GM18873 (cell line): ENCODE data around the gene TMED8.
A peak's percentile ranks its signal among the peaks of the same experiment; 100 is the strongest.
"Not testable (repeated sequence)": the region's sequence is repeated elsewhere in the genome, so short reads cannot be mapped to it uniquely, and the experiment has no call there.

ENCODE experiments used
- ATAC-seq: cut with Tn5 transposase; IDR thresholded peaks from one replicate; pipeline ENCODE4 v1.9.1; 2021; ENCODE audit warnings: mild to moderate bottlenecking, moderate library complexity, moderate number of reproducible peaks; ENCODE audit not compliant: unreplicated experiment, low FRiP score

The TMED8 gene

GRCh38 chr14:77324289-77324688 lies 52.6 kb downstream of the TMED8 start:
- ATAC-seq, result no peak

GRCh38 chr14:77323571-77323970 lies 53.3 kb downstream of the TMED8 start:
- no peak for ATAC-seq

GRCh38 chr14:77322951-77323350 lies 53.9 kb downstream of the TMED8 start:
- ATAC-seq, result no peak

DNA sequence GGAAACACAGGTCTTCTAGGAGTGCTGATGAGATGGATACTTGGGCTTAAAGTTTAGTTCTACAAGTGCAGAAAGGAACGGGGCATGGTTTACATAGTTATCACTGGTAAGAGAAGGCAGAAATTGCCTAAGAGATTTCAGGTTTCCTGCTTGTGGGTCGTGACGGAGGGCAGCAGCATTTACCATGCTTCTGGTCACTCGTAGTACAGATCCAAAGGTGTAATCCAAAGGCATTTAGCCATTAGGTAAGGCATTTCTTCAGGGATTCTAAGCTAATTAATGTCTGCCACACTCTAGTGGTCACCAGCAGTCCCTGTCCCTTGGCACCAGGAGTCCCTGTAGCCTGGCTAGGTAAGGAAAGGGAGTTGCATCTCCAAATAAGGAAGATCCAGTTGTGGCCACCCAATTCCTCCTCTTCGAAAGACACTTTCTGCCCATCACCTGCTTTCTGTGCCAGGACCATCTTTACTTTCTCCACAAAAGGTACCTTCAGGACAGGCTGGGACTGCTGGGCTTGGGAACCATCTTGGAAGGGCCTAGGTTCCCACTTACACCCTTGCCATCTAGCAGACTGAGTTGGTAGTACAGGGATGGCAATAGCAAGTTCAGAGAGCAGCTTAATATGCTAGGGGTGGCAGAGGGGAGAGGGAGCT lies 54.5 kb downstream of the TMED8 start:
- no peak for ATAC-seq

GRCh38 chr14:77320238-77320935 lies 56.5 kb downstream of the TMED8 start, which contains the start of gene POMT2:
Gene POMT2, minus strand, starts transcription at chr14:77320883. Its CDS starts 202 bp downstream, at chr14:77320681.
- ATAC-seq, result peak; percentile 50

- ATAC-seq, result no peak
Observed at GRCh38 chr14:77319422-77319821, 57.5 kb downstream of the TMED8 start.

- not testable (repeated sequence) for ATAC-seq
Observed at GRCh38 chr14:77318756-77319155, 58.1 kb downstream of the TMED8 start.

- no peak for ATAC-seq
Observed at GRCh38 chr14:77318006-77318553, 58.8 kb downstream of the TMED8 start.

DNA sequence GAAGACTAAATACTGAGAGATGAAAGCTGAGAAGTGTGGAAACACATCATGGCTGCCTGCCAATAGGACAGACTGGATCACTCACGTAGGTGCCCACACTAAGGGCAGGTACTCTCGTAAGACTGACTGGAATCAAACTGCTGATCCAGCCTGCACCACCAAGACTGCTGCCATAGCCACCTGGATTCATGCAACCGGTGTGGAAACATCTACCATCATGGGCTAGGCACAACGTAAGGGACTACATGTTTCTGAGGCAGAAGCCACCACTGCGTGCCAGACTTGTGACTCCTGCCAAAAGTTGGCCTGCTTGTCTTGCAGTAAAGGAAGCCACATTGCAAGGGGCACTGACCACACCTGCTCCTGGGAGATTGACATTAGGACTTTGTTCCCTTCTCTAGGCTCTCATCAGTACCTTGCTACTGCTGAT lies 60.0 kb downstream of the TMED8 start:
- no peak for ATAC-seq

DNA sequence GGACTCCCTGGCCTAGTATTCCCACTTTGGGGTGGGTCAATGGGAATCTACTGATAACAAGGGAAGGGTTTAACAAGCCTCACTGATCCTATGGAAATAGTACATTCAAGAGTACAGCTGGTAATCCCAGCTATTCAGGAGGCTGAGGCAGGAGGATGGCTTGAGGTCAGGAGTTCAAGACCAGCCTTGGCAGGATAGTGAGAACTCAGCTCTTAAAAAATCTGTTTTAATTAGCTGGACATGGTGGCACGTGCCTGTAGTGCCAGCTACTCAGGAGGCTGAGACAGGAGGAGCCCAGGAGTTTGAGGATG lies 60.7 kb downstream of the TMED8 start:
- ATAC-seq, result no peak

GRCh38 chr14:77314539-77315457 lies 62.1 kb downstream of the TMED8 start:
- ATAC-seq, result no peak

GRCh38 chr14:77314043-77314442 lies 62.9 kb downstream of the TMED8 start:
- no peak for ATAC-seq

DNA sequence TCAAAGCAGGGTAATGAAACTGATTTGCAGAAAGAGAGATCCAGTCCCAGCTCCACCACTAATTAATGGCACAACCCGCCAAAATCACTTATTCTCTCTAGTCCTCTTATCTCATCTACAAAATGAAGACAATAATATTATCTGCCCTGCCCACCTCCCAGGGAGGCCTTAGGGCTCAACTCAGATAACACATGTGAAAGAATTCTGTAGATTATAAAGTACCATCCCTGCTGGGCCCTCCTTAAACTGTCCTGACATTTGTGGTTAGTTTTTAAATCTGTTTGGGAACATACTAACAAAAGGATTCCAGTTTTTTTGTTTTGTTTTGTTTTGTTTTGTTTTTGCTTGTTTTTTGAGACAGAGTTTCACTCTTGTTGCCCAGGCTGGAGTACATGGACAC lies 63.5 kb downstream of the TMED8 start:
- no peak for ATAC-seq

- no peak for ATAC-seq
Observed at GRCh38 chr14:77311217-77311616, 65.7 kb downstream of the TMED8 start.

DNA sequence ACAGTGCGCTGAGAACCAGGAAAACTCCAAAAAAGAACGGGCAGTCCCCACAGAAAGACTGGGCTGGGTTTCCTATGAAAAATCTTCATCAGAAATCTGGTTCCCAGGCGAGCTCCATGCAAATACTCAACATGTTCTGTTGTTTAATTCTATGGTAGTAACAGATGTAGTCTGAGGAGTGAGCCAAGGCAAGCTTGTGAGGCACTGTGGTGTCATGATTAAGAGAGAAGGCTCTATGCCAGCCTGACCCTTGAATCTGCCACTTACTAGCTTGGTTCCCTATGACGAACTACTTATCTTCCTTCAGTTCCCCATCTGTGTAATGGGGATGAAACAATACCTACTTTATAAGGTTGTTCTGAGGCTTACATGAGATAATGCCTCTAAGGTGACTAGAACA lies 66.9 kb downstream of the TMED8 start:
- ATAC-seq, result no peak

DNA sequence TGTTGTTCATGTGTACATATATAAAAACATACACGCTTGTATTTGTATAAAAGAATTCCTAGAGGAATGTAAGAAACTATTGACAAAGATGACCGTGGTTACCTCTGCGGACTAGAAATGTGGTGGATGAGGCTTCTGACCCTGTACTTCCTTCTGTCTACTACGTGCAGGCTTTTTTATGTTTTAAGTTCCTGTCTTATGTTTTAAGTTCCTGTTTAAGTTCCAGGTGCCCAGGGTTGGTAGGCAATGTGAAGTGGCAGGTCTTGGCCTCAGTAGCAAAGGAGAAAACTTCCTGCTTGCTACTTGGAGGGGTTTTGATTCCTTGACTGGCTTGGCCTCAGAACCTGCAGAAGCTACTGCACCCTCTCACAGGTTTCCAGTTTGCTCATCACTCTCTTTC lies 67.8 kb downstream of the TMED8 start:
- ATAC-seq, result no peak

DNA sequence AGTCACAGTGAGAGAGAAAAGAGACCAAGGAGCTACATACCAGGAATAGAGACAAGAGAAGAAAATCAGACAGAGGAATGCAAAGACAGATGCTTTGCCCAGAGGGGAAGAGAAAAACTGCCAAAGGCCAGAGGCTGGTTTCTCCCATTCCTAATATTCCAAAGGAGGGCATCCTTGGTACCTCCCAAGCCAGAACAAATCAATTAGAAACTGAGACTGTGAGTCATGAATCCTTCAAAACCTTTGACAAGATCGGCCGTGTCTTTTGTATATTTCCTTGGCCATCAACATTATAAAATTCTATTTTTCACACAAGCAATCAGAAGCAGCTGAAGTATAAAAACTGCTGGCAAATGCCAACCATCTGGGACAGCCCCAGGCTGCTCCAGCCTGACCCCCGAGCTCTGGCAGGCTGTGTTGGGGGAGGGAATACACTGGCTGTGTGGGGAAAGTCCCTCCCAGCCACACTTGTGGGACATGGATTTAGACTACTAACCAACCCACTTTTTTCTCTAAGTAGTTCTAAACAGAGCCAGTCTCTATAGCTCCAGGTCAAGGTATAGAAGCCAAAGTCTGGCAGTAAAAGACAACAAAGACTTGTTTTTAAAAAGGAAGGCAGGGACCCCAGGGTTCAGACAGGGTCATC lies 69.9 kb downstream of the TMED8 start:
- ATAC-seq, result no peak

DNA sequence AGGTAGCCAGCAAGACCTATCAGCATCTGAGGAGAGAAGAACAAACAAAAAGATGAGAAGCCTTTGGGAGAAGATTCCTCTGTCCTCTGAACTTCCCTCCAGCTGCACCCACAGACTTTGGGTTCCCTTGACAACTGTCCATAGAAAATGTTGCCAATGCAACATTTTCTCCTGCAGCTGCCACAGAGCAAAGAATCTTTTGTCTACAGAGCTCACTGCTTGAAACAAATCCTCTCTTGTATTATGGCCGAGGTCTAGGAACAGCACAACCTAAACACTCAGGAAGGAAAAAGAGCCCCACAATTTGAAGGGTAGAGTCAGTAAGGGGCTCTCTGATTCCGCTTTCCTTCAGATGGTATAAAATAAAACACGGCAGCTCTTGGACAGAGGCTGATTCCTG lies 70.5 kb downstream of the TMED8 start:
- ATAC-seq, result no peak

GRCh38 chr14:77305696-77306095 lies 71.2 kb downstream of the TMED8 start:
- no peak for ATAC-seq

DNA sequence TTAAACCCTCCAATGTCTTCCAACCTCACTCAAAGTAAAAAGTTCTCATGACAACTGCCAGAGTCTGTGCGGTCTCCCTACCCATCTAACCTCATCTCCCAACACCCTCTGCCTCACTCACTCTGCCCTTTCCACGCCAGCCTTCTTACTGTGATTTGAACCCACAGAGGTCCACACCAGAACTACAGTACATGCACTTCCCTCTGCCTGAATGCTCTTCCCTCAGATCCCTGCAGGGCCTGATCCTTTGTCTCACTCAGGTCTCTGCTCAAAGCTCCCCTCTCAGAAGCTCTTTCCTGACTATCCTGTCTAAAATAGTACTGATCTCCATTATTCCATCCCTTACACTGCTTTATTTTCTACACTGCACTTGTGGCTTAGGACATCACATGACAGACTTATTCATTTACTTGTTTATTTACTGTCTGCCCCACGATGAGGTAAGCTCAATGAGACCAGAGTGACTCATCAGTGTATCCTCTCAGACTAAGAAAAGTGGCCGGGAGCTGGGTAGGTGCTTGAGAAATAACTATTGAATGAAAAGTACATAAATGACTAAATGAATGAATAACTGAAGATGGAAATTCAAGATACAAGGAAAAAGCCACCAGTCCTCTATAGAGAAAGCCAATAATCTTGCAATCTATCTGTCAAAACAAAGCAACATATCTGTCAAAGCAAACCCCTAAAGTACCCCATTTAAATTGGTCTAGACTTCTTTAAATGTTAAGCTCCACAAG lies 73.3 kb downstream of the TMED8 start:
- ATAC-seq, result no peak
